ENCODE results near the gene TULP4. TPM values are rescaled to one million over a fixed set of nuclear protein-coding genes. Genes with fewer than 3 reads are reported as not detected.
"Not testable (repeated sequence)": the region's sequence is repeated elsewhere in the genome, so short reads cannot be mapped to it uniquely, and the experiment has no call there.

Gene TULP4
- total RNA-seq, 1 experiment from 2014 or later, result 31.1 TPM

DNA sequence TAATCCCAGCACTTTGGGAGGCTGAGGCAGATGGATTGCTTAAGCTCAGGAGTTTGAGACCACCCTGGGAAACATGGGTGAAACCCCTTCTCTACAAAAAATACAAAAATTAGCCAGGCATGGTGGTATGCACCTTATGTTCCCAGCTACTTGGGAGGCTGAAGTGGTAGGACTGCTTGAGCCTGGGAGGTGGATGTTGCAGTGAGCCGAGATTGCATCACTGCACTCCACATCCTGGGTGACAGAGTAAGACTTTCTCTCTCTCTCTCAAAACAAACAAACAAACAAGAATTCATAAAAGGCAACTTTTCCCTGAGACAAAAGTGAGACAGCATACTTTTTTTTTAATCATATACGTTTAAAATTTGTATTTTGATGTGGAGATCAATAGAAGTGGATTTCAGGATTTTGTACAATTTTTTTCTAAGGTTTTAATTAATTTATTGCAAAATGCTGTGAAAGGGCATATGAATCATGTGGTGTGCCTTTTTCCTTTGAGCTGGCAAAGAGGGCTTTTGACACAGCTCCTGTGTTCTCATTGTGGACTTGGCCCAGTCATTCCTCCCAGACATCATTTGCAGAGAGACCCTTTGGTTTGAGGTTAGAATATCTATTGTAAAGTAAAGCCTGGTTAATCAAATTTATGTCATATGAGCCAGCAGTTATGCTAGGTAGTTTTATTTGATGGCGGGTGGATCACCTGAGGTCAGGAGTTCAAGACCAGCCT, 77.1 kb downstream of the TULP4 start:
- DNase-seq (ENCODE audit: low spot score), result no peak

DNA sequence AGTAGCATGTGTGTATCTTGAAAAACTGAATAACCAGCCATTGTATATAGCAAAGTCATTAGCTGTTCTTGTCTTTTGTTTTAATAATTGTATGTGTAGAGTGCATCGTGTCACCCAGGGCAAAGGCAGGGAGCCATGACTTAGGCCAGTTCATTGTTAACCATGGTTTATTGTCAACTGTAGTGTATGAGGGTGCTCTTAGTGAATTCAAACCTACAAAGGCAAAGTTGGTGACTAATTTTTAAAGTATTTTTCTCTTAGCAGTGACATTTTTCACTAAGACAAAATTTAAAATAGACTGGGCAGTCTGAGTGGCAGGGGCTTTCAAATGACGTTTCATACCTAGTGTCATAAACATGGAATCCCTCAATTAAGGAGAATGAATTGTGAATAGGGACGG, 79.0 kb downstream of the TULP4 start:
- no peak for DNase-seq (ENCODE audit: low spot score)

DNA sequence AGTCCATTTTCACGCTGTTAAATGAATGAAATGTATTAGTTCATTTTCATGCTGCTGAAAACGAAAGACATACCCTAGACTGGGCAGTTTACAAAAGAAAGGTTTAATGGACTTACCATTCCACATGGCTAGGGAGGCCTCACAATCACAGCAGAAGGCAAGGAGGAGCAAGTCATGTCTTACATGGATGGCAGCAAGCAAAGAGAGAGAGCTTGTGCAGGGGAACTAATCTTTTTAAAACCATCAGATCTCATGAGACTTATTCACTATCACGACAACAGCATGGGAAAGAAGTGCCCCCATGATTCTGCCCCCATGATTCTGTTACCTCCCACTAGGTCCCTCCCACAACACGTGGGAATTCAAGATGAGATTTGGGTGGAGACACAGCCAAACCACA, 79.7 kb downstream of the TULP4 start:
- DNase-seq (ENCODE audit: low spot score), result not testable (repeated sequence)

DNA sequence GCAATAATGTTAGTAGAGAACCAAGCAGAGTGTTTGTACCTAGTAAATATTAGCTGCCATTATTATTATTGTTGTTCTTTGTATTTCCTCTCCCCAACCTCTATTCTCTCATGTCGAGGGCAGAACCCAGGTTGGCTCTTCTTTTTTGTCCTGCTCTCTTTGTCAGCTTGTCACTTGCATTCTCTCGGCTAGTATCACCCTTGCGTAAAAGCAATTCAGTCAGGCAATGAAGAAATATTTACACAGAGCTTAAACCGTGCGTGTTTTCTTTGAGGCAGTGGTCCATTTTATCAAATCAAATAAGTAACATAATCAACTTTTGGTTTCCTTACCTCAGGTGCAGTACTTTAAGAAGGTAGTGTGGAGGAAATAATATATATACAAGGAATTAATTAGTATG, 83.9 kb downstream of the TULP4 start:
- DNase-seq (ENCODE audit: low spot score), result no peak

DNA sequence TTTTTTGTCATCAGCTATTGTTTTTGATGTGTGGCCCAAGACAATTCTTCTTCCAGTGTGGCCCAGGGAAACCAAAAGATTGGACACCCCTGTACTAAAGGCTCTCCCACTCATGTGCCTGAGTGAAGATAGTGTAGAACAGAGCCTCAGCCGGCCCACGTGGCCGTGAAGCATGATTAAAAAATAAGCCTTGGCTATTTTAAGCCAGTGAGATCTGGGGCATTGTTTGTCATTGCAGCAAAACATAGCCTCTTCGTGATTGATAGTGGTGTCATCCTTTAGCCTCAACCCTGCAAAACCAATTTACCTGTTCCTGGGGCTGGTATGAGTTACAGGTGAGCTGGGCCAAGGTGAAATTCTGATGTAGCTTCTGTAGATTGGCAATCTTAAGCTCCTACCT, 85.3 kb downstream of the TULP4 start:
- DNase-seq (ENCODE audit: low spot score), result no peak

DNA sequence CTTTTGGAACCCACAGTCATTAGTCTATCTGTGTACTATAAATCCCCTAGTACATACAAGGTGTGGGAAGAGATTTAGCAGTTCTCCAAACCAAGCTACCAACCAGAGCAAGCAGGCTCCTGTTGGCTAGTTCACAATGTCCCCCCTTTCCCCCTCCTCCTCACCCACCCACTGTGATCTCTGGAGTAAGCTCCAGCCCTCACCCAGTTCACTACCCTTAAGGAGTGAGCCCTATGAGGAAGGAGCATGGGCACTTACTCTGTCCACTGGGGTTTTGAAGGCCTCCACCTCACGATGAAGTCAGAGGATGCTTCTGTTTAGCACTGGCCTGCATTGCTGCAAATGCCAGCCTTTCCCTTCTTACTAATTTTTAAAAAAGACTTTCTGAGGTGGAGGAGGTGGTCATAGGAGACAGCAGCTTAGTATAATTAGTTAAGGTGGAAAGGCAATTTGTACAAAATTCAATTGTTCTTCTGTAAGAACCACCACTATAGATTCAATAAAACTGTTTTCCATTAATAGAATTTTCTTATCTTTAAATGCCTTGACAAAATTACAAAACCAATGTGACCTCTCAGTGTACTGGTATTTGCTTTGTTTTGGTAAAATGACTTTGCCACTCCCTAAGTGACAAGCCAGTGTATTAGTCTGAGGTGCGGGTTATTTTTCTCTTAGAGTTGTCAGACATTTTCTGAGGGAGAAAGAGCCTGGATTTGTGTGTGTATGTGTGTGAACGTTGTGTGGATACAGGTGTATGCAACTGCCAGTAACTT, 86.2 kb downstream of the TULP4 start:
- no peak for DNase-seq (ENCODE audit: low spot score)

DNA sequence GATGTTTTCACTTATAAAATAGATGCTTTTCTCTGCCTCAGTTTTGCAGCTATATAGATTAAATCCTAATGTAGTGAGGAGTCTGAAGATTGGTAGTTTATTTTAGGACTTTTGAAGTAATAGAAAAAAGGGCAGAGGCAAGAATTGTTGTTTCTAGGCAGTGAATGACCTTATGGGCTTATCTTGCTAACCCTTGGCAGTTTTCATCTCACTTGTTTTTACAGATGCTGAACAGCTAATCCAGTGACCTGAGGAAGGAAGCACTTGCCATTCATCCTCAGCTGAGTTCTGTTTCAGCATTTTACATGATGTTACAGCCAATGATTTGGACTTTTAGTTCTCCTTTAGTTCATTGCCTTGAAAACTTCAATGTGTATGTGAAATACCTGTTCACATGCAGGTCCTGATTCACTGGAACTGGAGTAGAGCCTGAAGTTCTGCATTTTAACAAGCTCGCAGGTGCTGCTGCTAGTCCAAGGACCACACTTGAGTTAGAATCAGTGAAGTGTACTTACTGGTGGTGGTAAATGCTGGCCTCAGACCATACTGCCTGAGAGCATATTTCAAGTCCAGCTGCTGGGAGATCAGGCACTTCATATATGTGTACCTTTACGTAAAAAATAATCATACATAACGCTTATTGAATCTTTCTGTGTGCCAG, 86.9 kb downstream of the TULP4 start:
- DNase-seq (ENCODE audit: low spot score), result no peak

DNA sequence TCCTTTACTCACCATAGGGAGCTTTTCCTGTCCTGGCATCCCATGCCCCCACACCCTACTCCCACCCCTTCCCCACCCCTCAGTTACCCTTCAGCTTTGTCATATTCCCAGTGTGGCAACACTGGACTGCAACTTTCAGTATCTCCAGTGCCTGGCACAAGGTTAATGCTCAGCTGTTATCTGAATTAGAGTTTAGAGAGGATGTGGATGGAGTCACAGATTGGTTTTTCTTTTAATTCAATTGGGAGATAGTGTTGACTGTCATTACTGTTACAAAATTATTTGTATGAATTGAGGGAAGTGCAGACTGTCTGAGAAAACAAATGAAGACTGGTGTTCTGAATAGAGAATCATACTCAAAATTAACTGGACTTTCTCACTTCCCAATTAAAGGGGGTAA, 89.9 kb downstream of the TULP4 start:
- no peak for DNase-seq (ENCODE audit: low spot score)

DNA sequence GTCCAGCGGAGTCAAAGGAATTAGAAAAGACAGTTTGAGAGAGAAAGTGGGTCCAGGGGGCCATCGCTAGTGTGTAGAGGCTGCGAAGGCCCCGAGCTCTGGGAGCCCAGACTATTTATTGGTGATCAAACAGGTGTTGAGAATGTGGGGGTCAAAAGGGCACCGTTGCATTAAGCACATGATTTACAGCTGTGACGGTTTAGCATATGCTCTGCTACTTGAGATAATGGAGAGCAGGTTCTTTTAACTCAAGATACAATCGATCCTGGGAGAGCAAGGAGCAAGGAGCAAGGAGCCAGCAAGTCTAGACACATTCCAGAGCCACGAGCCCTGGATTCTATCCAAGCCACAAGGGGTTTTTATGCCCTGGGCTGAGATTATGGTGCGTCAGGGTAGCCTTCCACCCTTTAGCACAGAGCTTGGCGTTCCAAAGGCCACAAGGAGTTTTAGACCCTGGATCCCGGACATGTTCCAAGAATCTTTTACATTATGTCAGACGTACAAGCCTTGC, 93.1 kb downstream of the TULP4 start:
- peak; percentile 27 for DNase-seq (ENCODE audit: low spot score)

DNA sequence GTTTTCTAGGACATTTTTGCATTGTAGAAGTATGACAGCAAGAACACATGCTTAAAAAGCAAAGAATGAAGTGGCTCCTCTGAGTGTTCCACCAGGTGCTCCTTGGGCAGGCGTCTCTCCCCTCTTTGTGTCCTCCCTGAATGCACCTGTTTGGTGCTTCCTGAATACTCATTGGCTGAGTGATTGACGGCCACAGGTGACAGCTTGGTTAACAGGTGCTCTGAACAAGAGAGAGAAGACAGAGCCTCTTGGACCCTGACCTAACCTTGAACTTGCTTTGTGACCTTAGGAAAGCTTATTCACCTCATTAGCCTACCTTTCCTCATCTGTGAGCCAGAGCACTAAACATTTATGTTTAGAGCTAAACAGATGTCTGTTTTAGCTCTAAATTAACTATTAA, 93.7 kb downstream of the TULP4 start:
- no peak for DNase-seq (ENCODE audit: low spot score)

DNA sequence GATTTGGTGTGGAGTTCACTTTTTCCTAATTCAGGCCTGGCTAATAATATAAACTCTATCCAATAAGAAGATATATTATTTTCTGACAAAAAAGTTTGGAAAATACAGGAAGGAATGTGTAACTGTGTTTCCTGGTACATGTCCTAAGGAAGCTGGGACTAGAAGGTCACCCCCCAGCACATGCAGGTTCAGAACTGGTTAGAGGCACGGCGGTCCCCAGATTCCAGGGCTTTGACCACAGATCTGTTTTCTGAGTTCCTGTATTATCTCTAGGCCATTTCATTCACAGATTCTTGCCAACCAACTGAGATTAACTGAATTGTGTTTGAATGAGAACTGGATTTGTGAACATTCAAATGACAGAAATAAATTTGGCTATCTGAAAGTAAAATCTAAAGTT, 94.5 kb downstream of the TULP4 start:
- no peak for DNase-seq (ENCODE audit: low spot score)

DNA sequence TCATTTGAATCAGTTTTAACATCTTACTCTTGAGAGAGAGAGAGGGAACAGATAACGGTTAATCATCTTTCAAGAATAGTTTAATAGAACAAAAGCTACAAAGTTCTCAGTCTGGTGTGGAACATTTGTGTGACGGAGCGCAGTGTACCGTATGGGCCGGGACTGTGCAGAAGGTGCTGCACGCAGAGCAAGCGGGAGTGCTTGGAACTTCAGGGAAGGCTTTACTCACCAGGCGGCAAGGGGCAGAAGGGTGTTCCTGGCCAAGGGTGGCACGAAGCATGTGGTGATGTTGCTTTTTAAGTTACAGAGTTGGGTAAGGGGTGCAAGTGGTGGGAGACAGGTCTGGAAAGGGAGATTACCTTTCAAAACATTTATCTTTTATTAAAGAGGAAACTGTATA, 95.7 kb downstream of the TULP4 start:
- no peak for DNase-seq (ENCODE audit: low spot score)

DNA sequence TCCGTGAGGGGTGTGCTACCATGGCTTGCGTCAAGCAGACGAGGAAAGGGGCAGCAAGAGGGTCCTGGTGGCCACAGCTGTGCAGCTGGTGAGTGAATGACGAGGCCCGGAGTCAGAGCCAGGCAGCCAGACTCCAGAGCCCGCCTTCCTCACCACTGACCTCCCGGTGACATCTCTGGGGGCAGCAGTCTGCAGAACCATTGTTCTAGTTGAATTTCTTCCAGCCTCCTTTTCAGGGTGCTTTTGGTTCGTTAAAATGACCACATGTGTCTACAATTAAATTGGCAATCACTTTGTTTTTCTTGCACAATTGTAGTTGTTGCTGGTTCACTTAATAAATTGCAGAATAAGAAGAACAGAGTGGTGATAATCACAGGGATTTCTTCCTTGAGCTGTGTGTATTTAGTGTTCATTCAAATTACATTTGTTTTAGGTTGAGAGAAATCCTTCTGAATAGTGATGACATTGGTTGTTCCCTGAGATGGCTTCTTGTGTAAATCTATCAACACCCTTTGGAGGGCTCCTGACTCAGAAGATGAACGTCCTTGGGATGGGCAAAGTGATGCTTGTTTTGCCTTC, 96.4 kb downstream of the TULP4 start:
- no peak for DNase-seq (ENCODE audit: low spot score)

DNA sequence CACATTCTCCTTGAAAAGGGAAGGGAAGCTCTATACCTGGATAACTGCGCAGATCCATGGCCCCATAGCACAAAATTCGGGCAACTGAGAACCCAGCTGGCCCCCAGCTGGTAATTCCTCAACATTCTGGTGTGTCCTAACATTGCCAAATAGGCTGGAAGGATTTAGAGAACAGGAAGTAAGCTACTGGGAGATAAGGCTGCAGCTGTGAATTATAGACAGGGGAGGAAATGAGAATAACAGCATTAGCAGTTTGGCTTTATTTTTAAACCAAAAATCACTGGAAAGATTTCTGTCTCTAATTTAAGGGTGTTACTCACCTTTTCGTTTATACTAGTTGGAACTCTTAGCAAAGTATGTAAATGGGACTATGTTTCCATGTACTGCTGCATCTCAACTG, 97.2 kb downstream of the TULP4 start:
- no peak for DNase-seq (ENCODE audit: low spot score)

DNA sequence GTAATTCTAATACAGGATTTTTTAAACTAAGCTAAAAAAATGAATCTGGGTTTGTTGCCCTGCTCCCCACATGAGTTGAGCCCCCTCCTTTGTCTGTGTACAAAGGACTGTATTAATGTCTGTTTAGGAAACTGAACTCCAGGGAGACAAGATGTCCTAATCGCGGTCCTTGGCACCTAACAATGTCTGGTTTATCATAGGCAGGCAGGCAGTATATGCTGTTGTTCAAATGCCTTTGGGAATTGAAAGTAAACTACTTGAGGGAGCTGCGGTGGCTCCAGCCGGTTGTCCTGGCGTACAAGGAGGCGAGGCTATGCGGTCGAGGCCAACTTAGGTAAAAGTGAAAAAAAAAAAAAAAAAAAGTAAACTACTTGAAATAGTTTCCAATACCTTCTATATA, 98.5 kb downstream of the TULP4 start:
- DNase-seq (ENCODE audit: low spot score), result no peak

DNA sequence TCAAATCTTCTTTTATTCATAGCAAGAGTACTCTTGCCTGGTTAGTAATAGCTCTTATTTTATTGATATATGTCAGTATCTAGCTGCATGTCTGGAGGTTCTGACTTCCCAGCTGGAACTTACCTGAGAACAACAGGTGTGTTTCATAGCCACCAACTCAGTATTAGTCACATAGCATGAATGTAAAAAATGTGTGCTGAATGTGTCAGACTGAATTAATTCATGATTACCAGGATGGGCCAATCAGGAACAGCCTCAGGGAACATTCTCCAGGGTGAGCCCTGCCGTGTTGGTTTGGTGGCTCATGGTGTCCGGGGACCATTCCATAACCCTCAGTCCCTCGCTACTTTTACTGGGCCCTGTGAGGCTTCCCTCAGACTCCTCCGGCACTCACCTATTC, 99.7 kb downstream of the TULP4 start:
- DNase-seq (ENCODE audit: low spot score), result peak; percentile 3

DNA sequence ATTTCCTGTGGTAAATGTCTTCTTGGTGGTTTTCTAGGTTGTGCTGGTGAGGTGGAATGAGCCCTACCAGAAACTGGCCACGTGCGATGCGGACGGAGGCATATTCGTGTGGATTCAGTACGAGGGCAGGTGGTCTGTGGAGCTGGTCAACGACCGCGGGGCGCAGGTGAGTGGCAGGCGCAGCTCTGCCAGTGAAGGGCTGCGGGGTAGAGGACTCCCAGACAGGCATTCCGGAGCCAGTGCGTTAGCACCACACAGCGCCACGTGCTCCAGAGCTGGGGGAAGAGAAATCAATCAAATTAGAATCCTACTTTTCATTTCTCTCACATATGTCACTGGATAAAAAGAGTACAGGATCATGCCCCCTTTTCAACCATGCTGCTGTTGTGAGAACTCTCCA, 100.8 kb downstream of the TULP4 start:
- DNase-seq (ENCODE audit: low spot score), result no peak

DNA sequence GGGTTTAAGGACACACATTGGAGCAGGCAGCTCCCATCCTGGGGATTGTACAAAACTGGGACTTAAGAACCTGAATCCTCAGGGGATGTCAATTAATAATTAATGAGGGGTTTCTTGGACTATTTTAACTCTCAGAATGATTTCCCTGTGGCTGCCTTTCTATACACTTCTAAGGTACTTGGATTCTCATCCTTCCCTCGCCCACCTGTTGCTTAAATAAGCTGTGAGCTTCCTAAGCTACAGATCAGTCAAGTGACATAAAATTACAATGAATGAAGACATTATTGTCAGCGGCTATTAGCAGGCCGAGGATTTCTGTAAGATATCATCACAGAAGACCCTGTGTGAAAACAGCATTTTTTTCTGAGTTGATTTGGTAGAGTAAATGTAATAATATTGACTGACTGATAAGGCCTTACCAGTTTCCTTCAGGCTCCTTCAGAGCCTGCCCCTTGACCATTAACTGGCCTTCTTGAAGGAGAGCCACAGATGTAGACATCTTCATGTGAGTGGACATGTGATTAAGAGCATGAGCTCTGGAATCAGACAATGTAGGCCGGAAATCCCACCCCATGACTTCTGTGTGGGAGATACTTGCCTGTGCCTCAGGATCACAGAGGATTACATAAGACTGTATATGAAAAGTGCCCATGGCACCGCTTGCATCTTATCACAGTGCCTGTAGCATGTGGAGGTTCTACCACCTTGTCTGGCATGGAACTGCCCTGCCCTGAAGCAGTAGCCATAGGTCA, 101.7 kb downstream of the TULP4 start:
- no peak for DNase-seq (ENCODE audit: low spot score)

DNA sequence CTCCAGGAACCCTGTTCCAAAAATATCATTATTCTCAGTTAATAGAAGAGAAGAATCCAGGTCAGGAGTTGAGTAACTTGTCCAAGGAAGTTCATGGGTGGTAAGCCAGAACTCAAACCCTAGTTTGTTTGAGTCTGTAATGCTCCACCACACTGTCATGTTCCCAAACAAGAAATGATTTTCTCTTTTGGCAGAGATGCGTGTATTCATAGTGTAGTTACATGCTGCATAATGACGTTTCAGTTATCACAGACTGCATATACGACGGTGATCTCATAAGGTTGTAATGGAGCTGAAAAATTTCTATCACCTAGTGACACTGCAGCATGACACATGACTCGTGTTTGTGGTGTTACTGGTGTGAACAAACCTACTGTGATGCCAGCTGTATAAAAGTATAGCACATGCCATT, 102.6 kb downstream of the TULP4 start:
- DNase-seq (ENCODE audit: low spot score), result no peak

DNA sequence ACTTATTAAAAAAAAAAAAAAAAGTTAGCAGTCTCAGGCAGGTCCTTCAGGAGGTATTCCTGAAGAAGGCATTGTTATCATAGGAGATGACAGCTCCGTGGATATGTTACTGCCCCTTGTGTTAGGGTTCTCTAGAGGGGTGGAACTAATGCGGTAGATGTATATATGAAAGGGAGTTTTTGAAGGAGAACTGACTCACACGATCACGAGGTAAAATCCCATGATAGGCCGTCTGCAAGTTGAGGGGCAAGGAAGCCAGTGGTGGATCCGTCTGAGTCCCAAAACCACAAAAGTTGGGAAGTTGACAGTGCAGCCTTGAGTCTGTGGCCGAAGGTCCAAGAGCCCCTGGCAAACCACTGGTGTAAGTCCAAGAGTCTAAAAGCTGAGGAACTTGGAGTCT, 103.4 kb downstream of the TULP4 start:
- DNase-seq (ENCODE audit: low spot score), result no peak

Data from HT-29 (cell line).